HUES64 (cell line): ENCODE measurements around the gene RGP1.

Source experiments
- H3K27ac ChIP-seq: 2 replicates; pipeline ENCODE4 v1.7.0; 2013; ENCODE audit warnings: low read depth, low read length, inconsistent platforms
- H3K27me3 ChIP-seq: 2 replicates; pipeline ENCODE4 v1.6.1; 2013; ENCODE audit warnings: mild to moderate bottlenecking, low read length; ENCODE audit not compliant: insufficient read depth
- H3K36me3 ChIP-seq: 2 replicates; pipeline ENCODE4 v1.6.1; 2013; ENCODE audit warnings: mild to moderate bottlenecking, low read length; ENCODE audit not compliant: insufficient read depth
- H3K4me1 ChIP-seq: 2 replicates; pipeline ENCODE4 v1.6.1; 2013; ENCODE audit warnings: mild to moderate bottlenecking, low read length, moderate library complexity; ENCODE audit not compliant: insufficient read depth
- H3K4me3 ChIP-seq: 2 replicates; pipeline ENCODE4 v1.5.1; 2013; ENCODE audit warnings: mild to moderate bottlenecking, low read length, moderate library complexity
- H3K9ac ChIP-seq: 2 replicates; pipeline ENCODE4 v1.6.1; 2013; ENCODE audit warnings: mild to moderate bottlenecking, low read depth, low read length
- H3K9me3 ChIP-seq: 2 replicates; pipeline ENCODE4 v1.6.1; 2013; ENCODE audit warnings: low read depth, low read length; ENCODE audit not compliant: insufficient read depth
- WGBS: fragments of 150-250, 120-280 bp; methylation state at CpG from one replicate; pipeline ENCODE4 v1.1.7; 2013; ENCODE audit warnings: missing lambda C conversion rate; 5-methylcytosine and 5-hydroxymethylcytosine counted together

Gene RGP1

GRCh38 chr9:35774907-35775635, 26.0 kb downstream of the RGP1 start:
- Histone ChIP-seq H3K9me3 (no peaks in the 10 kb centered on the region), H3K27ac (peak overlapping the region; percentile 55; the same call in 1 of the 2 replicates), H3K4me1 (peaks cover 16% of the 10 kb centered on the region), H3K36me3 (no peaks in the 10 kb centered on the region), H3K4me3 (no peak overlapping the region), H3K27me3 (no peaks in the 10 kb centered on the region), H3K9ac (no peak overlapping the region)
- 50% methylated on average over 5 of the region's 7 CpGs for WGBS

DNA sequence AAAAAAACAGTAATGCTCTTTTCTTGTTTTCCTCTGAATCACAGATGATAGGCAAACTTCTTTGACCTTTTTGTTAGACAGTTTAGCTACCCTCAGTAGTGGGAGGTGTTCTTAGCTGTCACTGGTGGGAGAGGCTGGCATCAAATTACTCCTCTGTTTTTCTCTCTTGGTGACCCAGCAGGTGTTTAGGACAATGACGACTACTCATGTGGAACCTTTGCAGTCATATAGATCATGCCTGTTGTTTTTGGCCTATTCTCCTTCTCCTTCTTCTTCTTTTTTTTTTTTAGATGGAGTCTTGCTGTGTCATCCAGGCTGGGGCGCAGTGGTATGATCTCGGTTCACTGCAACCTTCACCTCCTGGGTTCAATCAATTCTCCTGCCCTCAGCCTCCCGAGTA, 26.9 kb downstream of the RGP1 start:
- H3K4me3 ChIP-seq: no peak overlapping the region
- H3K36me3 ChIP-seq: no peaks in the 10 kb centered on the region
- peaks cover 16% of the 10 kb centered on the region for H3K4me1 ChIP-seq
- no peaks in the 10 kb centered on the region for H3K27me3 ChIP-seq
- 82% methylated on average over 4 of the region's 4 CpGs for WGBS
- H3K9me3 ChIP-seq: no peaks in the 10 kb centered on the region
- no peak overlapping the region for H3K9ac ChIP-seq
- H3K27ac ChIP-seq: no peak overlapping the region

- H3K27ac ChIP-seq: no peak overlapping the region
- no peak overlapping the region for H3K9ac ChIP-seq
- peaks cover 2% of the 10 kb centered on the region; the same call in 1 of the 2 replicates for H3K36me3 ChIP-seq
- H3K4me3 ChIP-seq: no peak overlapping the region
- no peaks in the 10 kb centered on the region for H3K27me3 ChIP-seq
- no peaks in the 10 kb centered on the region for H3K9me3 ChIP-seq
- WGBS: 86% methylated on average over 3 of the region's 3 CpGs
- peaks cover 16% of the 10 kb centered on the region for H3K4me1 ChIP-seq
Observed at GRCh38 chr9:35778496-35778895, 29.4 kb downstream of the RGP1 start.

DNA sequence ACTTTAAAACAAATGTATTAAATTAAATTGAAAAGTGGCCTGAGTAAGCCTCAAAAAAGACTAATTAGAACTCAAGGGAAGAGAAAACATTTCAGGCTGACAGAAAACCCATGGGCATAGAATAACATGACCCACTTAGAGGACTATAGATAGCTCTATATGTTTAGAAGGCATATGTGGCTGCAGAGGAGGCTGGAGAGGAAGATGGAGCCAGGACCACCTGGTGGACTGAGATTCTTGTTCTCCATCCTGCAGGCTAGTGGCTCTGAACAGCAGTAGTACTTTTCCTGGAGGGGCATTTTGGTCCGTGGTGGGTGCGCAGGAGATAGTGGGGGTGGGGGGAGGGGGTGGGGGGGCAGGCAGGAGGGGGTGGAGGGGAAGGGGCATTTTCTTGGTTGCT, 32.0 kb downstream of the RGP1 start:
- 0 out of 2 replicates have a peak, but pooled peaks cover 2% of the 10 kb centered on the region for H3K4me1 ChIP-seq
- H3K4me3 ChIP-seq: no peak overlapping the region
- H3K27me3 ChIP-seq: no peaks in the 10 kb centered on the region
- H3K9ac ChIP-seq: no peak overlapping the region
- H3K27ac ChIP-seq: no peak overlapping the region
- no peaks in the 10 kb centered on the region for H3K9me3 ChIP-seq
- H3K36me3 ChIP-seq: peaks cover 3% of the 10 kb centered on the region; the same call in 1 of the 2 replicates
- WGBS: no CpG with 5 or more reads among the region's 2 CpGs

DNA sequence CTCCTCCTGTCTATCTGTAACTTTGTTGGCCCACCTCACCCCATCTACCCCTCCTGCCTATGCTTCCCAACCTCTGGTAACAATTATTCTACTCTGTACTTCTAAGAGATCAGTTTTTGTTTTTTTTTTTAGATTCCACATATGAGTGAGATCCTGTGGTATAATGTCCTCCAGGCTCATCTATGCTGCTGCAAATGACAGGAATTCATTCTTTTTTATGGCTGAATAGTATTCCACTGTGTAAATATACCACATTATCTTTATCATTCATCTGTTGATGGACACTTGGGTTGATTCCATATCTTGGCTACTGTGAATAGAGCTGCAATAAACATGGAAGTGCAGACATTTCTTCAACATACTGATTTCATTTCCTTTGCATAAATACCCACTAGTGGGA, 34.3 kb downstream of the RGP1 start:
- no peak overlapping the region for H3K27ac ChIP-seq
- no peaks in the 10 kb centered on the region for H3K27me3 ChIP-seq
- H3K4me1 ChIP-seq: no peaks in the 10 kb centered on the region
- peaks cover 6% of the 10 kb centered on the region; the same call in 1 of the 2 replicates for H3K36me3 ChIP-seq
- H3K9me3 ChIP-seq: no peaks in the 10 kb centered on the region
- H3K4me3 ChIP-seq: no peak overlapping the region
- H3K9ac ChIP-seq: no peak overlapping the region

DNA sequence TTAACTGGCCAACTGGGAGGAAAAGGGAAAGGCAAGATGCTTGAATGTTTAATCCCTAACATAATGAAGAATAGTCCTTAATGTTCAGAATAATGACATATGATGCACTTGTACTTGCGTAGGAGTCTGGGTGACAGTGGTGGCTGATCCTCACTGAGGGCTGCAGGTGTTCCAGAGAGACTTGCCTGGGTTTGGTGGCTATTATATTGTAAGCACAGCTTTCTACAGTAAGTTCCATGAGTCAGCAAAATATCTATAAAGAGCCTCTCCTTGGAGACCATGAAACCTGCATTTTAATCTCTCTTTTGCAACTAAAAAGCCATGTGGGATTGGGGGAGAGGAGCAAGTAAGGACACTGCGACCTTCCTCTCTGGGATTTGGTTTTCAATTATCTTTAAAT, 40.5 kb downstream of the RGP1 start:
- 100% methylated on average over 1 of the region's 2 CpGs for WGBS
- Histone ChIP-seq H3K4me3 (no peak overlapping the region), H3K36me3 (peaks cover 2% of the 10 kb centered on the region; the same call in 1 of the 2 replicates)

GRCh38 chr9:35790025-35790384, 40.9 kb downstream of the RGP1 start:
- no peaks in the 10 kb centered on the region for H3K9me3 ChIP-seq
- peaks cover 2% of the 10 kb centered on the region; the same call in 1 of the 2 replicates for H3K36me3 ChIP-seq
- peaks cover 5% of the 10 kb centered on the region for H3K27me3 ChIP-seq
- H3K27ac ChIP-seq: no peak overlapping the region
- no peak overlapping the region for H3K4me3 ChIP-seq
- no peak overlapping the region for H3K9ac ChIP-seq
- H3K4me1 ChIP-seq: peaks cover 6% of the 10 kb centered on the region
- WGBS: 47% methylated on average over 4 of the region's 4 CpGs

More for the DNA sequence above, 40.5 kb downstream of the RGP1 start:
- H3K9me3 ChIP-seq: no peaks in the 10 kb centered on the region
- peaks cover 6% of the 10 kb centered on the region for H3K4me1 ChIP-seq
- peaks cover 5% of the 10 kb centered on the region for H3K27me3 ChIP-seq
- H3K27ac ChIP-seq: no peak overlapping the region
- H3K9ac ChIP-seq: no peak overlapping the region

GRCh38 chr9:35790385-35791296, 41.6 kb downstream of the RGP1 start:
- no peaks in the 10 kb centered on the region for H3K9me3 ChIP-seq
- H3K27me3 ChIP-seq: peaks cover 5% of the 10 kb centered on the region
- no peak overlapping the region for H3K27ac ChIP-seq
- WGBS: 23% methylated on average over 37 of the region's 37 CpGs
- H3K36me3 ChIP-seq: peaks cover 2% of the 10 kb centered on the region; the same call in 1 of the 2 replicates
- H3K4me1 ChIP-seq: peaks cover 6% of the 10 kb centered on the region
- H3K4me3 ChIP-seq: peak overlapping the region; percentile 48
- H3K9ac ChIP-seq: peak overlapping the region; percentile 44

GRCh38 chr9:35791297-35791921, 42.3 kb downstream of the RGP1 start, which contains the start of gene NPR2:
NPR2 (plus strand) TSS chr9:35791591; CDS start chr9:35792409, 818 bp downstream.
- Histone ChIP-seq H3K4me3 (peak within 1 kb of the TSS; percentile 68), H3K27ac (no peak within 1 kb of the TSS), H3K4me1 (peaks cover 6% of the 10 kb centered on the region), H3K27me3 (peaks cover 5% of the 10 kb centered on the region), H3K9ac (peak within 1 kb of the TSS; percentile 81), H3K36me3 (peaks cover under 1% of the 10 kb centered on the region; the same call in 1 of the 2 replicates), H3K9me3 (no peaks in the 10 kb centered on the region)
- 1% methylated on average over 56 of the region's 64 CpGs for WGBS

GRCh38 chr9:35792024-35792813, 43.1 kb downstream of the RGP1 start:
- H3K36me3 ChIP-seq: no peaks in the 10 kb centered on the region
- H3K4me3 ChIP-seq: peak overlapping the region; percentile 68
- WGBS: 85% methylated on average over 32 of the region's 34 CpGs
- no peak overlapping the region; the same call in 1 of the 2 replicates for H3K9ac ChIP-seq
- H3K27me3 ChIP-seq: peaks cover 5% of the 10 kb centered on the region
- no peaks in the 10 kb centered on the region for H3K9me3 ChIP-seq
- H3K4me1 ChIP-seq: peaks cover 6% of the 10 kb centered on the region
- no peak overlapping the region for H3K27ac ChIP-seq
